Esophagus squamous epithelium (tissue), 5 donors: ENCODE measurements around the gene SLC25A15. TPM values are rescaled to one million over a fixed set of nuclear protein-coding genes. Genes with fewer than 3 reads are reported as not detected.
"Not testable (repeated sequence)": the region's sequence is repeated elsewhere in the genome, so short reads cannot be mapped to it uniquely, and the experiment has no call there.

Source experiments
- DNase-seq: peaks from one replicate; lab custom pipeline; 2025; lab: John Stamatoyannopoulos, UW
- H3K27ac ChIP-seq, 4 donors: fragments of 200-600 bp; sonication (generic); one replicate each; pipeline ENCODE4 v1.5.1; 2016 to 2019; ENCODE audit warnings: mild to moderate bottlenecking in 1 of 4
- H3K27me3 ChIP-seq, 4 donors: fragments of 200-600 bp; sonication (generic); 1 replicate in 3 of 4; 2 replicates in 1 of 4; pipeline versions ENCODE4 v1.5.1 to v1.6.0; 2017 to 2021; ENCODE audit warnings: antibody characterized with exemption in 1 of 4
- H3K36me3 ChIP-seq, 3 donors: fragments of 200-600 bp; sonication (generic); one replicate each; pipeline ENCODE4 v1.5.1; 2016 to 2019
- H3K4me1 ChIP-seq, 3 donors: fragments of 200-600 bp; sonication (generic); one replicate each; pipeline ENCODE4 v1.5.1; 2017 to 2019
- H3K4me3 ChIP-seq, 4 donors: fragments of 200-600 bp; sonication (generic); 1 replicate in 3 of 4; 2 replicates in 1 of 4; pipeline ENCODE4 v1.5.1; 2016 to 2019; ENCODE audit warnings: mild to moderate bottlenecking in 2 of 4, moderate library complexity in 1 of 4
- H3K9me3 ChIP-seq, 3 donors: fragments of 200-600 bp; sonication (generic); one replicate each; pipeline ENCODE4 v1.5.1; 2016 to 2019
- POLR2A ChIP-seq, 4 donors: fragments of 450-650 bp; IDR thresholded peaks; one replicate each; pipeline ENCODE4 v1.6.1; 2017; ENCODE audit warnings: antibody characterized with exemption in 4 of 4, mild to moderate bottlenecking in 4 of 4, moderate library complexity in 3 of 4
- WGBS, 2 donors: methylation state at CpG; one replicate each; pipeline ENCODE4 v1.1.5; 2018; 5-methylcytosine and 5-hydroxymethylcytosine counted together
- intact Hi-C: fragments of 100-400 bp; cut with DNase I; formaldehyde crosslinking; loops from one replicate; pipeline ENCODE4 v1.15.0; 2022
- total RNA-seq, 4 donors: library from RNA; depleted of rRNA; stranded (reverse); fragments of >200 nt; gene quantifications; one replicate each; pipeline ENCODE4 v1.1.0, GENCODE V29; 2016
- TF ChIP-seq, protein P1 (sequence below), 6 experiments: fragments of 450-650 bp in 4 of 6; fragments of 200-600 bp in 2 of 6; sonication (generic) in 2 of 6; IDR thresholded peaks; one replicate each; pipeline ENCODE4 v1.5.1; 2016 to 2019; ENCODE audit warnings: antibody characterized with exemption in 6 of 6, mild to moderate bottlenecking in 4 of 6, moderate library complexity in 4 of 6
- donor health status: DM: yes; HTN: yes; CAD: no.

SLC25A15 gene
- total RNA-seq, 4 donors from 2014 or later = 6.4 to 12.1 (median 9.8) TPM

DNA sequence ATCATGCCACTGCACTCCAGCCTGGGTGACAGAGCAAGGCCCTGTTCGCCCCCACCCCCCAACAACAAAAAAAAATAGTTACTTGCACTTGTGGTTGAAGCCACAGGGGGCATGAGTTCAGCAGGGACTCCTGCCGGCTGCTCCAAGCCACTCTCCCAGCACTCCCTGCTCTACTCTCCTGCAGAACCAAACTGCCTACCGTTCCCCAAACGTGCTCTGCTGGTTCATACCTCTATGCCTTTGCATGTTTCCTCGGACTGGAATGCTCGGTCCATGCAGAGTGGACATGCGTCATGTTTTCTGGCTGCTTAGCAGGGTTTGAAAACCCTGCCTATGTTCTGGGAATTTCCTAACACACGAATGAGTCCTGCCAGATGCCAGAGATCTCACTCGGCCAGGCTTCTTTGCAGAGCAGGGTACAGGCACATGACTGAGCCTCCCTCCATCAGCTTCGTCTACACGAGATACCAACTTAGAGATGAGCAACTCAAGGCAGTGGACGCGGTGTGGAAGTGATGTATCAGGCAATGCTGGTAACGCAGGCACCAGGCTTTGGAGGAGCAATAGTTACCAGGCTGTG is 8.5 kb upstream of the SLC25A15 start:
- no peaks in the 10 kb centered on the region for H3K27me3 ChIP-seq
- no peak for DNase-seq
- no peak for TF ChIP-seq POLR2A (IDR thresholded peaks at IDR 0.05)
- TF ChIP-seq, protein P1, sequence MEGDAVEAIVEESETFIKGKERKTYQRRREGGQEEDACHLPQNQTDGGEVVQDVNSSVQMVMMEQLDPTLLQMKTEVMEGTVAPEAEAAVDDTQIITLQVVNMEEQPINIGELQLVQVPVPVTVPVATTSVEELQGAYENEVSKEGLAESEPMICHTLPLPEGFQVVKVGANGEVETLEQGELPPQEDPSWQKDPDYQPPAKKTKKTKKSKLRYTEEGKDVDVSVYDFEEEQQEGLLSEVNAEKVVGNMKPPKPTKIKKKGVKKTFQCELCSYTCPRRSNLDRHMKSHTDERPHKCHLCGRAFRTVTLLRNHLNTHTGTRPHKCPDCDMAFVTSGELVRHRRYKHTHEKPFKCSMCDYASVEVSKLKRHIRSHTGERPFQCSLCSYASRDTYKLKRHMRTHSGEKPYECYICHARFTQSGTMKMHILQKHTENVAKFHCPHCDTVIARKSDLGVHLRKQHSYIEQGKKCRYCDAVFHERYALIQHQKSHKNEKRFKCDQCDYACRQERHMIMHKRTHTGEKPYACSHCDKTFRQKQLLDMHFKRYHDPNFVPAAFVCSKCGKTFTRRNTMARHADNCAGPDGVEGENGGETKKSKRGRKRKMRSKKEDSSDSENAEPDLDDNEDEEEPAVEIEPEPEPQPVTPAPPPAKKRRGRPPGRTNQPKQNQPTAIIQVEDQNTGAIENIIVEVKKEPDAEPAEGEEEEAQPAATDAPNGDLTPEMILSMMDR (IDR thresholded peaks at IDR 0.05) = no peak

DNA sequence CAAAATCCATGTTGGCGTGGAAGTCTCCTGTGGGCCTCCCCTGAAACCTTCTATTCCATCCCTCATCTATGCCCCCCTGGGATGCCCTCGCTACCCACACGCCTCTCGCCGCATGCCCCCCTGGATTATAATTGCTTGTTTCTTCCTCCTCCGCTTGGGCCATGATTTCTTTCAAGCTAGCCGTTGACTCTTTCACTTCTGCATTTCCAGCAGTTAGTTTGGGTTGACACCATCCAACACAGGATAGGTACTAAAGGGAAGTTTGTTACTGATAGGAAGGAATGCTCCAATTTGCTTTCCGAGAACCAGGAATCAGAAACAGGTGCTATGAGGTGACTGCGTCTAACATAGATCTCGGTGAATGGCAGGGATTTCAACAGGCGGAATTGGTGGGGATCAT is 7.7 kb upstream of the SLC25A15 start:
- intact Hi-C loops = no loop called here
- Histone ChIP-seq H3K27ac (no peak overlapping the region), H3K9me3 (no peaks in the 10 kb centered on the region), H3K4me1 (peaks cover 0 to 12% (median 6%) of the 10 kb centered on the region in 3 donors), H3K4me3 (no peak overlapping the region), H3K36me3 (no peaks in the 10 kb centered on the region), H3K27me3 (no peaks in the 10 kb centered on the region)
- TF ChIP-seq, protein P1 (IDR thresholded peaks at IDR 0.05) = no peak
- no peak for TF ChIP-seq POLR2A (IDR thresholded peaks at IDR 0.05)
- 85 to 87% methylated on average over 11 of the region's 11 CpGs for WGBS, 2 donors
- no peak for DNase-seq

More for the DNA sequence above, 8.5 kb upstream of the SLC25A15 start:
- WGBS, 2 donors = 59% methylated on average over 3 of the region's 14 CpGs; no CpG with 5 or more reads in 1 of the 2 donors
- no peaks in the 10 kb centered on the region for H3K36me3 ChIP-seq
- intact Hi-C loops = no loop called here
- peaks cover 0 to 15% (median 9%) of the 10 kb centered on the region in 3 donors for H3K4me1 ChIP-seq
- H3K9me3 ChIP-seq = no peaks in the 10 kb centered on the region
- no peak overlapping the region for H3K4me3 ChIP-seq
- H3K27ac ChIP-seq = no peak overlapping the region

DNA sequence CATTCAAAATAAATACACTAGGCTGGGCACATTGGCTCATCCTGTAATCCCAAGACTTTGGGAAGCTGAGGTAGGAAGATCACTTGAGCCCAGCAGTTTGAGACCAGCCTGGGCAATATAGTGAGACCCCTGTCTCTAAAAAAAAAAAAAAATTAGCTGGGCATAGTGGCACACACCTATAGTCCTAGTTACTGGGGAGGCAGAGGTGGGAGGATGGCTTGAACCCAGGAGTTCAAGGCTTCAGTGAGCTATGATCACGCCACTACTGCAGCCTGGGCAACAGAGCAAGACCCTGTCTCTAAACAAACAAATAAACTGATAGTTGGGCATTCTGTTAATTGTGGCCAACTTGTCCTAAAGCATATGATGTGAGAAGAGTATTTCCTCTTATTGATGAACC is 6.4 kb upstream of the SLC25A15 start:
- 91 to 96% methylated on average over 1 of the region's 1 CpG for WGBS, 2 donors
- H3K36me3 ChIP-seq, intact Hi-C loops, H3K4me1 ChIP-seq, H3K9me3 ChIP-seq, DNase-seq, H3K27me3 ChIP-seq, H3K4me3 ChIP-seq, H3K27ac ChIP-seq: not testable (repeated sequence)

DNA sequence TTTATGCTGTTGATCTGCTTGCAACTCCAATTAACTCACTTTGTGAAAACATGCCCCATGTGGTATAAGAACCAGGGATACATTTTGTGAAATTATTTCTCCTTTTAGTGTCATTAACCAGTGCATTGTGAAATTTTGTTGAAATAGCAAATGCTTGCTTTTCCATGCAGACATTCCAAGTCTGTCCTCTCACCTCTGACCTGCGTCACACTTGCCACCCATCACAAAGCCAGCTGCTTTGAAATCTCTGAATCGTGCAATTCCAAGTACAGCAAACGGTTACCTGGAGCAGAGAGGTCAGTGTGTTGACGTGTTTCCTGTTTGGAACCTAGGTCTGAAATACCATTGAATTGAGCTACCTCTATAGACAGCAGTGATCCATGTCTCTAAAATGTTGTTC is 4.9 kb upstream of the SLC25A15 start:
- Histone ChIP-seq H3K4me3 (no peak overlapping the region), H3K27me3 (no peaks in the 10 kb centered on the region), H3K36me3 (no peaks in the 10 kb centered on the region), H3K4me1 (peaks cover 0 to 7% (median 0%) of the 10 kb centered on the region in 3 donors), H3K9me3 (no peaks in the 10 kb centered on the region), H3K27ac (no peak overlapping the region)
- TF ChIP-seq, protein P1 (IDR thresholded peaks at IDR 0.05) = no peak
- TF ChIP-seq POLR2A (IDR thresholded peaks at IDR 0.05) = no peak
- intact Hi-C loops = no loop called here
- DNase-seq = no peak
- WGBS, 2 donors = 81 to 89% methylated on average over 4 of the region's 4 CpGs

DNA sequence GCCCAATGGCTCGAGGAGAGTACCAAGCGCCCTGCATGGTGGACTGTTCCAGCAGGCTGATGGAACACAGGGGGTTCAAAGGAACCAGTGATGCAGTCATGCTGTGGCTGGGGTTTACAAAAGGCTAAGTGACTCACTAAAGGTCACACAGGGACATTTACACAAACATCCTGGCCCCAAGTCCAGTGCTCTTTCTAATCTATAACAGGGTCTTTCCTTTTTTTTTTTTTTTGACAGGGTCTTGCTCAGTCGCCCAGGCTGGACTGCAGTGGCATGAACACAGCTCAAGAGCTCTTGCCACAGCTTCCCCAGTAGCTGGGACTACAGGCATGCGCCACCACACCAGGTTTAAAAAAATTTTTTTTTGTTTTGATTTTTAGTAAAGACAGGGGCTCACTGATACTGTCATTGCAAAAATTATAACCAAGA is 2.8 kb upstream of the SLC25A15 start:
- H3K36me3 ChIP-seq = no peaks in the 10 kb centered on the region
- H3K27ac ChIP-seq = no peak overlapping the region
- WGBS, 2 donors = 80 to 83% methylated on average over 4 of the region's 4 CpGs

More for the DNA sequence above, 2.8 kb upstream of the SLC25A15 start:
- no peak for DNase-seq
- no peaks in the 10 kb centered on the region for H3K27me3 ChIP-seq
- TF ChIP-seq, protein P1 (IDR thresholded peaks at IDR 0.05) = no peak
- TF ChIP-seq POLR2A (IDR thresholded peaks at IDR 0.05) = no peak
- H3K9me3 ChIP-seq = no peaks in the 10 kb centered on the region
- H3K4me3 ChIP-seq = no peak overlapping the region
- intact Hi-C loops = no loop called here
- peaks cover 0 to 18% (median 4%) of the 10 kb centered on the region in 3 donors for H3K4me1 ChIP-seq
